ENCODE results near the gene DNASE1L3.
"Not testable (repeated sequence)": the region's sequence is repeated elsewhere in the genome, so short reads cannot be mapped to it uniquely, and the experiment has no call there.

Gene DNASE1L3

DNA sequence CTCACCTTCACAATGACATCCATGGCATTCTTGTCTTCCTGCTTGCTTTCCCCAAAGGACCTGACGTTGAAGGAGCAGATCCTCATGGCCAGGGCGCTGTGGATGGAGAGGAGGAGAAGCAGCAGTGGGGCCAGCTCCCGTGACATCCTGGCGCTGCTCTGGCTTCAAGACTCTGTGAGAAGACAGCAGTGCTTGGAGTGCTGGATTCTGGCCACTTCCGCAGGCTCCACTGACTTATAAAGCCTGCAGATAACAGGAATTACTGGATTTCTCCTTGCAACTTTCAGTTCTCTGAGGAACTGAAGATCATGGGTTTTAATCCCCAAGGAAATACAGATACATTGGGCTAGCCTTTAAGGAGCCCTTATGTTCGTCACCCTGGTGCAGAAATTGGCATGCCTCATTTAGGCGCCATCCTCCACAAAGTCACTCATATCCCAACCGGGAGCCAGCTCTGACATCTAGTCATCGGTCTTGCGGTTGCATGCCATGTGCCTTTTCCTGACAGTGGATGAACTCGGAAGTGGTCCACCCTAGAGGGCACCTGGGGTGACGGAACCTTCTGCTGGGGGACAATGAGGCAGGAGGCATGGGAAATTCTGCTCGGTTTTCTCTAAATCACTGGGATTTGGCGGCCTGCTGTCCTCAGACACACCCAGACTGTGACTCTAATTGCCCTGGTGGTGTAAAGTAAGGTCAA lies at the start of gene DNASE1L3:
Gene DNASE1L3, minus strand, starts transcription at position 212 of the 700 bp plus-strand sequence. Its CDS starts 66 bp downstream, at position 146.
- DNase-seq = no peak

- DNase-seq = no peak
These were observed 49.5 kb upstream of the DNASE1L3 start for GRCh38 chr3:58260261-58260731.

GRCh38 chr3:58258392-58259055 lies 47.8 kb upstream of the DNASE1L3 start:
- no peak for DNase-seq

GRCh38 chr3:58256511-58256910 lies 45.7 kb upstream of the DNASE1L3 start:
- DNase-seq = no peak

GRCh38 chr3:58256061-58256460 lies 45.3 kb upstream of the DNASE1L3 start:
- no peak for DNase-seq

DNA sequence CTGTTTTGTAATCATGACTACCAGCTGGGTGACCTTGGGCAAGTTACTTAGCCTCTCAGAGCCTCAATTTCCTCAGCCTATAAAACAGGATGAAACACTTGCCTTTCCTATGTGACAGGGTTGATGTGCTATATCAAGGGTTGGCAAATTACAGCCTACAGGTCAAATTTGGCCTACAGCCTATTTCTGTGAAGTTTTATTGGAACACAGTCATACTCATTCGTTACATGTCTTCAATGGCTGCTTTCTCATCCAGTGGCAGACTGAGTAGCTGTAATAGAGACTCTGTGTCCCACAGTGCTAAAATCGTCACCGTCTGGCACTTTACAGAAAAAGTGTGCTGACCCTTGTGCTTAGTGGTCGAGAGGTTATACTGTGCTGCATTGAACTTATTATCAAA lies 43.4 kb upstream of the DNASE1L3 start:
- DNase-seq = no peak

GRCh38 chr3:58251631-58252035 lies 40.9 kb upstream of the DNASE1L3 start:
- DNase-seq = no peak

DNA sequence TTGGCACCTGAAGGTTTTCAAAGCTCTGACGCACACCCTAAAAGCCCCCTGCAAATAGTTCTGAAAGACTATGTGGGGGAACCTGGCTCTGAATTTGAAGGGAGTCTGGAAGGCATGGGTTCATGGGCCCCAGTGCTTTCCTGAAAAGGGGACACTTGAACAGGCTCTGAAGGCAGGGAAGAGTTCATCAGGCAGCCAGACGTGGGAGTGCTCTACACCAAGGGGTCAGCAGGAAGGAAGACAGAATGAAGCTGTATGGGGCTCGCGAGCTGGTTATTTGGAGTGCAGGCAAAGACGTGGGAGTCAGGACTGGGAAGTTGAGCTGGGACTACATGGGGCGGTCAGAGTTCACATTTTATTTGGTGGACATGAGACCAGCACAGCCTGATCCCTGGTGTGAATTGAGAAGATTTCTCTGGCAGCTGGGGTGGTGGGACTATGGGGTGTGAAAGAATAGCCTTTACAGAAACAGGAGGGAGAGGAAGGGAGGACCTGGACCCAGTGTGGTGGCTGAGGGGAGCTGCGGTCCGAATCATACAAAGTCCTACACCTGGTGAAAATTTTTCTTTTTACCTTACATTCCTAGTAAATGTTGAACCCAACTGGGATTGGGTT lies 39.4 kb upstream of the DNASE1L3 start:
- no peak for DNase-seq

DNA sequence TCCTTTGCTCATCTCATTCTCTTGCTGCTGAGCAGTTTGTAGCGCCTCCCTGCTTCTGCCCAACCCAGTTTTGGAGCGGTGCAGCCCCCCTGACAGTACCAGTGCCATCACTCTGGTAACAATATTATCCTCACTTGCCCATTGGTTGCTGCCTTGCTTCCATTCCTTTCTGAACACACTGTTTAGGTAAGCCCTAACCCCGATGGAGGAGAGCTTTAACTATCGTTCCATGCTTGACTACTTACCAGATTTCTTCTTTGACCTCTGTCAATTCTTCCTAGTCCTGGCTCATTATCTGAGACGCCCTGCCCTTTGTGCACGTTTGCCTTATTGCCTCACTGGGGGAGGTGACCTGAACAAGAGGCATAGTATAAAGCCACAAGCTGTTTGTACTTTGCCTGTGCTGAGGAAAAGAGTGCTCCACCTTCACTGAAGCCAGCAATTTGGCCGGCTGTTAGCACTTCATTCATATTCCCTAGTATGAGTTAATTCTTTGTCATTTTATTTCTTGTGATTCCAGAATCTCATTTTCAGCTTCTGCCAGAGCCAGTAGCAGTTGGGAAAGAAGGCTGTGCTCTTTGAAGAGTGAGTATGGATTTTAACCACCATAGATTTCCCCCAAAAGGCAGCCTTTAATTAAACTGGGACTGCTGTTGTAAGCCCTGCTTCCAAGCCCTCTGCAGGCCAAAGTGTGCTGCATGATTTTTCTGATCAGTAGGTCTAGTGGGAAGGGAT lies 38.8 kb upstream of the DNASE1L3 start:
- DNase-seq = no peak

DNA sequence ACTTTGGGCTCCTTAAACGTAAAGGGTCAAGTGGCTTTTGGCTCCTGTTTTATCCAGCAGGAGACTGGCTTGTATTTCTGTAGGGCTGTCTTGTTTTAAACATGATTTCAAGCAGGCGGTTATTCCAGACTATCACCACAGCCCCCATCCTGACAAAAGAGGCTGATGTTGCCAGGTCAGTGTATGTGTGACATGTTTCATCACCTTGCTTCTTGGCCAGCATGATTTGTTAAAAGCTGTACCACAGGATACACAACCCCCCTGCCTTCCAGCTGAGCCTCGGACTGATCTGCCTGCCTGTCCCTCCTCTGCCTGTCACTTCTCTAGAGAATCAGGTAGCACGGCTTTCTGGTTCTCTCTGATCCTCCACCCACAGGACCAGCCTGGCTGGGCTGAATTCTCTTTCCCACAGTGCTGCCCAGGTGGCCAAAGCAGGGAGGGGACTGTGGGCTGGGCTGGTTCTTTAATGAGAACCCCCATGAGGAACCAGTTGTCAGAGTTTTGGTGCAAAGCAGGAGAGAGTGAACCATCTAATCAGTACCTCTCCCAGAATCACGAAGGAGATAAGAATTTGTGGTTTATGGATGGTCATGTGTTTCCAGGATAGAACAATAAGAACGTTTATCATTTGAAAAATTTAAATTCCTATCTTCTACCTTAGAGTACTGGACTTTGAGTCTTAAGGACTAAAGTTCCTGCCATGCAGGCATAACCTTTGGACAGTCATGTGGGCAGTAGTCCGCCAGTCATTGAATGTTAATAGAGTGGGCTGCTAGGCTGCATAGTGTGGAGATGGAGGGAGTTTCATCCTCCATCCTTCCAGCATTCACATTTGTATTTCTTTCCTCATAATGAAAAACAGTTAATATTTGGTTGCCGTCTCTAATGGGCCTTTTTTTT lies 35.6 kb upstream of the DNASE1L3 start:
- no peak for DNase-seq

GRCh38 chr3:58243976-58244585 lies 33.3 kb upstream of the DNASE1L3 start:
- no peak for DNase-seq

DNA sequence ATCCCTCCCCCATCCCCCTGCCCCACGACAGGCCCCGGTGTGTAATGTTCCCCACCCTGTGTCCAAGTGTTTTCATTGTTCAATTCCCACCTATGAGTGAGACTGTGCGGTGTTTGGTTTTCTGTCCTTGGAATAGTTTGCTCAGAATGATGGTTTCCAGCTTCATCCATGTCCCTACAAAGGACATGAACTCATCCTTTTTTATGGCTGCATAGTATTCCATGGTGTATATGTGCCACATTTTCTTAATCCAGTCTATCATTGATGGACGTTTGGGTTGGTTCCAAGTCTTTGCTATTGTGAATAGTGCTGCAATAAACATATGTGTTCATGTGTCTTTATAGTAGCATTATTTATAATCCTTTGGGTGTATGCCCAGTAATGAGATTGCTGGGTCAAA lies 32.1 kb upstream of the DNASE1L3 start:
- not testable (repeated sequence) for DNase-seq

DNA sequence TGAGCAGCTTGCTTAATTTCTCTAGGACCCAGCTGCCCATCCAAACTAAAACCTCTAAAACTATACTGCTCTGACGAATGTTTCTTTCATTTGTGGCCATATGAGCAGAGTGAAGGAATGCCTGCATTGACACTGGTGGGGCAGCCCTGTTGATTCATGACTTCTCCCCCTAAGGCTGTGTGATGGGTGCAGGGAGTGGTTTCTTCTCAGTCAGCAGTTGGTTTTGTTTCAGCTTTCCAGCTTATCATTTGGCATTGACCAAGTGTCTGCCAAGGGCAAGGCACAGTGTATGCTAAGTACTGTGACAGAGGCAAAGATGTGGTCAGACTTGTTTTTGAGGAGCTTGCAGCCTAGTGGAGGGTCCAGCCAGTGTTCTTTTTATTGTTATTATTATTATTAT lies 31.6 kb upstream of the DNASE1L3 start:
- no peak for DNase-seq

GRCh38 chr3:58241306-58242044 lies 30.7 kb upstream of the DNASE1L3 start:
- DNase-seq = no peak

DNA sequence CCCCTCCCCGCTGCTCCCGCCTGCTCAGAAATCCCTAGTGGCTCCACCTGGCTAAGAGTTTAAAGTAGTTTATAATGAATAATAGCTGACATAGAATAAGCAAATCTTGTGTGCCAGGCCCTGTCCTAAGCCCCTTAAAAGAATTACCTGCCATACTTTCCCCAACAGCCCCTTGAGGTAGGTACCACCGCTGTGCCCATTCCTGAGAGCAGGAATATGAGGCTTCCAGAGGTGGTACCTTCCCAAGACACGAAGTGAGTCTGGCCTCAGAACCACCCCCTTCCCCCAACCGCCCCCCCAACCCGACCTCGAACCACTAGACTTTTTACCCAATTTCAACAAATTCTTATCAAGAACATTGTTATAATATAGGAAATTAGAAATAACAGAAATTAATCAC lies 28.1 kb upstream of the DNASE1L3 start:
- no peak for DNase-seq

DNA sequence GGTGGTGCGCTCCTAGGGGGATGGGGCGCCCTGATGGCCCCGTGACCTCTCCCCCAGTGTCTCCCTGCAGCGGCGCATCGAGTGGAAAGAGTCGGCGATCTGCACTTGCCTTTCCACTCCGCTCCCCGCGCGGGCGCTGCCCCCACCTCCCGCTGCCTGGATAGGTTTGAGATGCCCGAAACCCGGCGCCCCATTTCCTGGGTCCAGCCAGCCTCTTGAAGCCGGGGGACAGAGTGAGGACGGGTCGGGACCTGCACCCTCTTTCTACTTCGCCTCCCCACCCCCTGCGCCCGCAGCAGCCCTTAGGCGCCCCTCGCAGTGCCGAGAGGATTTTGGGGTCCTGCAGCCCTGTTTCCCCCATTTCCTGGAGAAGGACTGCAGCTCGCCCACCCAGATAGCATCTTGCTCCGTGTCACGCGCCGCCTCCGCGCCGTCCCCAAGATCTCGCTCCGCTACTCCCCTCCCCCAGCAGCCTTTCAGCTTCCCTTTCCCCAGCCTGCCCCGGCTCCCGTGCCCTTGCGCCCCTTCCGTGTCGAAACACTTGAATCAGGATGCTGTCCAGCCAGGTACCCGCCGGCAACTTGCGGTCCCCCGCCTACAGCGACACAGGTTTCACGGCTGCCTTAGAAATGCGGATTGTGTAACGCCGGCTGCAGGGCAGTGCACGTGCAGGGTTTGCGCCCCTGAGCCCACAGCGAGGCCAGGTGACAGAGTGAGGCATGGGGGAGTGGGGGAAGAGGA lies 27.3 kb upstream of the DNASE1L3 start:
- peak; percentile 3 for DNase-seq

DNA sequence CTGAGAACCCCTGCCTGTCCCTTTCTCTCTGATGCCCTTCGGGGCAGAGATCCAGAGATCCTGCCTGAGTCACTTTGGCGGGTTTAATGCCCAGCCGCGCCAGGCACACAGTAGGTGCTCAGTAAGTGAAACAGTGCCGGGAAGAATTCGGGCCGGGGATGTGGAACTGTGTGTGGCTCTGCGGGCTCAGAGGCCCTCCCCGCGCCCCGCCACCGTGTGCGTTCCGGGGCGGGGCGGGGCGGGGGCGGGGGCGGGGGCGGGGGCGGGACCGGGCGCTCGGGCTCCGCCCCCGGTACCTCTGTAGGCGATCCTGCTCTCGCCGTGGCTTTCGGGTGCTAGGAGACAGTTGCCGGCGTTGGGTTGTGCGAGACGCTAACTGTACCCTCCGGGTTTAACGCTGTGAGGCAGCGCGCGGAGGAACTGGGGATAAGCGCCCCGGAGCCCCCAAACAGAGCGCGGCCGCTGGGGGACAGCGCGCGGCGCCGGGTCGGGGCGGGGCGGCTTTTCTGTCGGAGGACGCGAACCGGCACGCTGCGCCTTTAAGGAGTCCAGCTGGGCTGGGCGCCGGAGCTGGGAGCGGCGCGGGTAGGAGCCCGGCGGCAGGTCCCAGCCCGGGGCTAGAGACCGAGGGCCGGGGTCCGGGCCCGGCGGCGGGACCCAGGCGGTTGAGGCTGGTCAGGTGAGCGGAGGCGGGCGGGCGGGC lies 26.6 kb upstream of the DNASE1L3 start, which contains the start of gene ABHD6:
Gene ABHD6, plus strand, starts transcription at position 555 of the 703 bp plus-strand sequence. CDS start 18,795 bp downstream, outside the sequence.
- DNase-seq = peak; percentile 79

GRCh38 chr3:58236527-58237237 lies 25.9 kb upstream of the DNASE1L3 start:
- DNase-seq = no peak

DNA sequence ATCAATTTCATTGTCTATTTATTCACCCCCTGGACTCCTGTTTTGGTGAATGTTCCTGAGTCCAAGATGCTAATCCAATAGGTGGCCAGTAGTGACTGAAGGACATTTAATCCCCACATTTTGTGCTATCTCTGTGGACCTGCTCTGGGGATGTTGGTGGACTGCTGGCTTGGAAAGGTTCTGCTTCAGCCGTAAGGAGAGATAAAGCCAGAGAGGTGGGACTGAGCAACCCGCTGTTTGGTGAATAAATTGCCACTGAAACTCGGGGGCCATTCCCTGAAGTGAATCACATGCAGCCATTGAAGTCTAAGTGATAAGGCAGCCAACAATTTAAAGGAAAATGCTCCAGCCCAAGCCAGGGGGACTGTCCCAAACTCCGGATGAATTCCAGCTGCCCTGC lies 25.2 kb upstream of the DNASE1L3 start:
- DNase-seq = no peak

Data from activated effector memory CD4-positive, alpha-beta T cell treated with Interleukin-2 at 50 U/mL for 16 hours (primary cell).